Panc1 (cell line): Measurements from ENCODE around the gene CPSF6. TPM values are rescaled to one million over a fixed set of nuclear protein-coding genes. Genes with fewer than 3 reads are reported as not detected.
"Not testable (repeated sequence)": the region's sequence is repeated elsewhere in the genome, so short reads cannot be mapped to it uniquely, and the experiment has no call there.

Experiments used
- ATAC-seq: fragments of 200-7000 bp; cut with Tn5 transposase; 2 replicates; pipeline ENCODE4 v1.9.1; 2020; ENCODE audit warnings: mild to moderate bottlenecking, moderate library complexity
- BruUV-seq: library from RNA; stranded (reverse); fragments of 400-500 nt; replicated peaks from 2 replicates; lab custom pipeline; 2021; lab: Mats Ljungman, UMichigan
- CTCF ChIA-PET: fragments of 300-600 bp; sonication (Branson Sonifier 250); formaldehyde crosslinking; loops from one replicate; lab custom pipeline; 2022; ENCODE audit warnings: antibody characterized with exemption; lab: Charles Lee
- POLR2A ChIA-PET: fragments of 300-600 bp; sonication (Branson Sonifier 250); formaldehyde crosslinking; loops from one replicate; lab custom pipeline; 2022; ENCODE audit warnings: antibody characterized with exemption; lab: Charles Lee
- DNase-seq: peaks from one replicate; pipeline ENCODE4 v3.0.0-alpha.2; 2010; ENCODE audit warnings: low read depth, low spot score
- H3K27ac ChIP-seq: 2 replicates; pipeline ENCODE4 v1.5.1; 2011; ENCODE audit warnings: mild to moderate bottlenecking, low read length, inconsistent platforms
- H3K27me3 ChIP-seq: fragments of 200-500 bp; sonication (Bioruptor generic); 2 replicates; pipeline ENCODE4 v1.6.0; 2014; ENCODE audit warnings: low read length, inconsistent platforms; ENCODE audit not compliant: control insufficient read depth, insufficient read depth
- H3K36me3 ChIP-seq: fragments of 200-500 bp; sonication (Bioruptor generic); 2 replicates; pipeline ENCODE4 v1.5.1; 2014; ENCODE audit warnings: inconsistent platforms, mild to moderate bottlenecking, low read length, moderate library complexity; ENCODE audit not compliant: control insufficient read depth, insufficient read depth
- H3K4me1 ChIP-seq: 2 replicates; pipeline ENCODE4 v1.5.1; 2011; ENCODE audit warnings: inconsistent platforms, mild to moderate bottlenecking, low read length, moderate library complexity; ENCODE audit not compliant: control insufficient read depth, insufficient read depth
- H3K4me3 ChIP-seq, 2 experiments: 2 replicates each; pipeline ENCODE4 v1.5.1; 2011 to 2012; ENCODE audit warnings: low read depth in 2 of 2, low read length in 2 of 2, mild to moderate bottlenecking in 2 of 2, inconsistent platforms in 1 of 2, moderate library complexity in 1 of 2
- H3K9me3 ChIP-seq: fragments of 200-500 bp; sonication (Bioruptor generic); 2 replicates; pipeline ENCODE4 v1.5.1; 2014; ENCODE audit warnings: low read depth, mild to moderate bottlenecking, inconsistent platforms, low read length, moderate library complexity; ENCODE audit not compliant: control insufficient read depth, insufficient read depth
- CTCF ChIP-seq: fragments of 450-650 bp; IDR thresholded peaks from 2 replicates; pipeline ENCODE4 v1.5.1; 2017; ENCODE audit warnings: mild to moderate bottlenecking
- POLR2AphosphoS5 ChIP-seq: IDR thresholded peaks from 2 replicates; pipeline ENCODE4 v1.6.1; 2012; ENCODE audit warnings: mild to moderate bottlenecking, low read depth, low read length, moderate library complexity
- SIN3A ChIP-seq: IDR thresholded peaks from 2 replicates; pipeline ENCODE4 v1.6.1; 2012; ENCODE audit warnings: low read depth, mild to moderate bottlenecking, low read length, moderate library complexity, borderline replicate concordance; ENCODE audit not compliant: insufficient read depth
- TCF7L2 ChIP-seq: IDR thresholded peaks from 2 replicates; pipeline ENCODE4 v1.6.1; 2011; ENCODE audit warnings: mild to moderate bottlenecking, low read depth, low read length, inconsistent platforms
- in situ Hi-C: cut with HindIII; loops from 2 replicates; pipeline ENCODE4 v1.10.0; 2016; ENCODE audit warnings: low sequenced_read_pairs, low pct_unique_long_range_greater_than_20kb
- intact Hi-C: fragments of 100-400 bp; cut with micrococcal nuclease; formaldehyde crosslinking; loops from one replicate; pipeline ENCODE4 v1.10.0; 2022; ENCODE audit not compliant: unreplicated experiment
- total RNA-seq: library from RNA; stranded (reverse); gene quantifications from one replicate; pipeline ENCODE4 v1.2.1, GENCODE V29; 2021; ENCODE audit not compliant: unreplicated experiment
- TF ChIP-seq, protein P1 (sequence below), 2 experiments: IDR thresholded peaks; 2 replicates each; pipeline ENCODE4 v1.6.1; 2011 to 2012; ENCODE audit warnings: low read depth in 2 of 2, control low read depth in 1 of 2, low read length in 1 of 2, mild to moderate bottlenecking in 1 of 2, moderate library complexity in 1 of 2; ENCODE audit not compliant: insufficient read depth in 1 of 2

CPSF6 gene
- total RNA-seq, 1 experiment from 2014 or later: 82.0 TPM

GRCh38 chr12:69313209-69313608, 73.8 kb downstream of the CPSF6 start:
- POLR2A ChIA-PET: no interaction called here
- TF ChIP-seq, protein P1, sequence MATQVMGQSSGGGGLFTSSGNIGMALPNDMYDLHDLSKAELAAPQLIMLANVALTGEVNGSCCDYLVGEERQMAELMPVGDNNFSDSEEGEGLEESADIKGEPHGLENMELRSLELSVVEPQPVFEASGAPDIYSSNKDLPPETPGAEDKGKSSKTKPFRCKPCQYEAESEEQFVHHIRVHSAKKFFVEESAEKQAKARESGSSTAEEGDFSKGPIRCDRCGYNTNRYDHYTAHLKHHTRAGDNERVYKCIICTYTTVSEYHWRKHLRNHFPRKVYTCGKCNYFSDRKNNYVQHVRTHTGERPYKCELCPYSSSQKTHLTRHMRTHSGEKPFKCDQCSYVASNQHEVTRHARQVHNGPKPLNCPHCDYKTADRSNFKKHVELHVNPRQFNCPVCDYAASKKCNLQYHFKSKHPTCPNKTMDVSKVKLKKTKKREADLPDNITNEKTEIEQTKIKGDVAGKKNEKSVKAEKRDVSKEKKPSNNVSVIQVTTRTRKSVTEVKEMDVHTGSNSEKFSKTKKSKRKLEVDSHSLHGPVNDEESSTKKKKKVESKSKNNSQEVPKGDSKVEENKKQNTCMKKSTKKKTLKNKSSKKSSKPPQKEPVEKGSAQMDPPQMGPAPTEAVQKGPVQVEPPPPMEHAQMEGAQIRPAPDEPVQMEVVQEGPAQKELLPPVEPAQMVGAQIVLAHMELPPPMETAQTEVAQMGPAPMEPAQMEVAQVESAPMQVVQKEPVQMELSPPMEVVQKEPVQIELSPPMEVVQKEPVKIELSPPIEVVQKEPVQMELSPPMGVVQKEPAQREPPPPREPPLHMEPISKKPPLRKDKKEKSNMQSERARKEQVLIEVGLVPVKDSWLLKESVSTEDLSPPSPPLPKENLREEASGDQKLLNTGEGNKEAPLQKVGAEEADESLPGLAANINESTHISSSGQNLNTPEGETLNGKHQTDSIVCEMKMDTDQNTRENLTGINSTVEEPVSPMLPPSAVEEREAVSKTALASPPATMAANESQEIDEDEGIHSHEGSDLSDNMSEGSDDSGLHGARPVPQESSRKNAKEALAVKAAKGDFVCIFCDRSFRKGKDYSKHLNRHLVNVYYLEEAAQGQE (IDR thresholded peaks at IDR 0.05; ENCODE audit: insufficient read depth in 1 of 2, low read depth in 2 of 2, low read length in 1 of 2): no peak
- no peak for TF ChIP-seq TCF7L2
- no peak for TF ChIP-seq SIN3A
- no peak for TF ChIP-seq POLR2AphosphoS5
- TF ChIP-seq CTCF: no peak
- H3K9me3 ChIP-seq: no peaks in the 10 kb centered on the region
- no peaks in the 10 kb centered on the region for H3K4me1 ChIP-seq
- CTCF ChIA-PET: no interaction called here
- no peak overlapping the region for H3K4me3 ChIP-seq
- ATAC-seq (no peak), DNase-seq (no peak)
- in situ Hi-C loops: no loop called here
- BruUV-seq: no TSS peak
- intact Hi-C loops: no loop called here
- no peaks in the 10 kb centered on the region for H3K27me3 ChIP-seq
- no peak overlapping the region for H3K27ac ChIP-seq
- H3K36me3 ChIP-seq: no peaks in the 10 kb centered on the region

GRCh38 chr12:69316784-69317183, 77.4 kb downstream of the CPSF6 start:
- ATAC-seq, CTCF ChIA-PET, H3K36me3 ChIP-seq, H3K4me1 ChIP-seq, in situ Hi-C loops, H3K27ac ChIP-seq, H3K4me3 ChIP-seq, POLR2A ChIA-PET, H3K9me3 ChIP-seq, H3K27me3 ChIP-seq, BruUV-seq, DNase-seq, intact Hi-C loops: not testable (repeated sequence)

DNA sequence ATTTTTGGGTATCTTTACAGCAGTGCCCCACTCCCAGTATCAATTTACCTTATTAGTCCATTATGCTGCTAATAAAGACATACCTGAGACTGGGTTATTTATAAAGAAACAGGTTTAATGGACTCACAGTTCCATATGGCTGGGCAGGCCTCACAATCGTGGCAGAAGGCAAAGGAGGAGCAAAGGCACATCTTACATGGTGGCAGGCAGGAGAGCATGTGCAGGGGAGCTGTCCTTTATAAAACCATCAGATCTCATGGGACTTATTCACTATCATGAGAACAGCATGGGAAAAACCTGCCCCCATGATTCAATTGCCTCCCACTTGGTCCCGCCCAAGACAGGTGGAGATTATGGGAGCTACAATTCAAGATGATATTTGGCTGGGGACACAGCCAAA, 77.9 kb downstream of the CPSF6 start:
- DNase-seq, H3K36me3 ChIP-seq, in situ Hi-C loops, H3K4me1 ChIP-seq, ATAC-seq, H3K27me3 ChIP-seq, CTCF ChIA-PET, H3K4me3 ChIP-seq, POLR2A ChIA-PET, BruUV-seq, intact Hi-C loops, H3K27ac ChIP-seq, H3K9me3 ChIP-seq: not testable (repeated sequence)
